Cardiac muscle cell (in vitro differentiated cells and primary cell): ENCODE results near the gene CHRD. TPM values are rescaled to one million over a fixed set of nuclear protein-coding genes. Genes with fewer than 3 reads are reported as not detected.

Experiments
- DNase-seq, 2 donors: peaks; one replicate each; pipeline versions ENCODE4 v3.0.0 to v3.0.0-alpha.2; 2010 to 2017; ENCODE audit warnings: low read depth in 1 of 2, low spot score in 1 of 2
- H3K27ac ChIP-seq: fragments of 200-600 bp; sonication (generic); 2 replicates; pipeline ENCODE4 v1.5.1; 2016
- H3K27me3 ChIP-seq: fragments of 200-600 bp; sonication (generic); 2 replicates; pipeline ENCODE4 v1.6.0; 2016; ENCODE audit warnings: control low read depth
- H3K36me3 ChIP-seq: fragments of 200-600 bp; sonication (generic); 2 replicates; pipeline ENCODE4 v1.5.1; 2016; ENCODE audit warnings: control low read depth
- H3K4me1 ChIP-seq: fragments of 200-600 bp; sonication (generic); 2 replicates; pipeline ENCODE4 v1.8.1; 2017; ENCODE audit warnings: low read depth, mild to moderate bottlenecking, mixed run types
- H3K4me3 ChIP-seq: fragments of 200-600 bp; sonication (generic); 2 replicates; pipeline ENCODE4 v1.5.1; 2016; ENCODE audit warnings: mild to moderate bottlenecking
- H3K9me3 ChIP-seq: fragments of 200-600 bp; sonication (generic); 2 replicates; pipeline ENCODE4 v1.5.1; 2017; ENCODE audit warnings: low read depth, mild to moderate bottlenecking, control low read depth
- polyA plus RNA-seq: library from polyadenylated mRNA; unstranded; fragments of >200 nt; fragmentation: Nextera tagmentation; extraction: Ambion mirVana; gene quantifications from 2 replicates; pipeline ENCODE4 v1.2.1, GENCODE V29; 2016
- total RNA-seq: library from RNA; depleted of rRNA; stranded (reverse); fragments of >200 nt; gene quantifications from 2 replicates; pipeline ENCODE4 v1.2.3, GENCODE V29; 2016
- TF ChIP-seq, protein P1 (sequence below): IDR thresholded peaks from 2 replicates; pipeline ENCODE4 v1.5.1; 2012; ENCODE audit warnings: low read depth, mild to moderate bottlenecking, low read length

CHRD gene
- total and polyA plus RNA-seq, 2 experiments from 2014 or later, result 10.8 to 33.0 TPM

DNA sequence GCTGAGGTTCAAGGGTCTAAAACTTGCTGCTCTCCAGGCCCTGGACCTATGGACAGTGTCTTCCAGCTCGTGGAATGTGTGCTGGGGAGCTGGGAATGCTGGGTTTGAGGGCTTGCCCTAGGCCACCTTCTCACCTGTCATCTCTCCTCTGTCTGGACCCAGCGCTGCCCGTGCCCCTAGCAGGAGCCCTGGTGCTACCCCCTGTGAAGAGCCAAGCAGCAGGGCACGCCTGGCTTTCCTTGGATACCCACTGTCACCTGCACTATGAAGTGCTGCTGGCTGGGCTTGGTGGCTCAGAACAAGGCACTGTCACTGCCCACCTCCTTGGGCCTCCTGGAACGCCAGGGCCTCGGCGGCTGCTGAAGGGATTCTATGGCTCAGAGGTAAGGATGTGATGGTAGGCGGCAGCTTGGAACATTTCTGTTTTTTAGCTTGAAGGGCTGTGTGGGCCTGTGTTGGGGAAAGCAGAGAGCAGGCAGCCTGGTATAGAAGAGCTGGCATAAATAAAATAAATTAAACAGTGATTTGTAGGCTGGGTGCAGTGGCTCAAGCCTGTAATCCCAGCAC is 5.1 kb downstream of the CHRD start:
- H3K27me3 ChIP-seq, result peaks cover 14% of the 10 kb centered on the region
- no peaks in the 10 kb centered on the region for H3K36me3 ChIP-seq
- H3K4me3 ChIP-seq, result no peak overlapping the region
- TF ChIP-seq, protein P1, sequence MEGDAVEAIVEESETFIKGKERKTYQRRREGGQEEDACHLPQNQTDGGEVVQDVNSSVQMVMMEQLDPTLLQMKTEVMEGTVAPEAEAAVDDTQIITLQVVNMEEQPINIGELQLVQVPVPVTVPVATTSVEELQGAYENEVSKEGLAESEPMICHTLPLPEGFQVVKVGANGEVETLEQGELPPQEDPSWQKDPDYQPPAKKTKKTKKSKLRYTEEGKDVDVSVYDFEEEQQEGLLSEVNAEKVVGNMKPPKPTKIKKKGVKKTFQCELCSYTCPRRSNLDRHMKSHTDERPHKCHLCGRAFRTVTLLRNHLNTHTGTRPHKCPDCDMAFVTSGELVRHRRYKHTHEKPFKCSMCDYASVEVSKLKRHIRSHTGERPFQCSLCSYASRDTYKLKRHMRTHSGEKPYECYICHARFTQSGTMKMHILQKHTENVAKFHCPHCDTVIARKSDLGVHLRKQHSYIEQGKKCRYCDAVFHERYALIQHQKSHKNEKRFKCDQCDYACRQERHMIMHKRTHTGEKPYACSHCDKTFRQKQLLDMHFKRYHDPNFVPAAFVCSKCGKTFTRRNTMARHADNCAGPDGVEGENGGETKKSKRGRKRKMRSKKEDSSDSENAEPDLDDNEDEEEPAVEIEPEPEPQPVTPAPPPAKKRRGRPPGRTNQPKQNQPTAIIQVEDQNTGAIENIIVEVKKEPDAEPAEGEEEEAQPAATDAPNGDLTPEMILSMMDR, result no peak
- peaks cover 5% of the 10 kb centered on the region for H3K4me1 ChIP-seq
- DNase-seq, result no peak
- no peak overlapping the region for H3K27ac ChIP-seq
- H3K9me3 ChIP-seq, result no peaks in the 10 kb centered on the region

DNA sequence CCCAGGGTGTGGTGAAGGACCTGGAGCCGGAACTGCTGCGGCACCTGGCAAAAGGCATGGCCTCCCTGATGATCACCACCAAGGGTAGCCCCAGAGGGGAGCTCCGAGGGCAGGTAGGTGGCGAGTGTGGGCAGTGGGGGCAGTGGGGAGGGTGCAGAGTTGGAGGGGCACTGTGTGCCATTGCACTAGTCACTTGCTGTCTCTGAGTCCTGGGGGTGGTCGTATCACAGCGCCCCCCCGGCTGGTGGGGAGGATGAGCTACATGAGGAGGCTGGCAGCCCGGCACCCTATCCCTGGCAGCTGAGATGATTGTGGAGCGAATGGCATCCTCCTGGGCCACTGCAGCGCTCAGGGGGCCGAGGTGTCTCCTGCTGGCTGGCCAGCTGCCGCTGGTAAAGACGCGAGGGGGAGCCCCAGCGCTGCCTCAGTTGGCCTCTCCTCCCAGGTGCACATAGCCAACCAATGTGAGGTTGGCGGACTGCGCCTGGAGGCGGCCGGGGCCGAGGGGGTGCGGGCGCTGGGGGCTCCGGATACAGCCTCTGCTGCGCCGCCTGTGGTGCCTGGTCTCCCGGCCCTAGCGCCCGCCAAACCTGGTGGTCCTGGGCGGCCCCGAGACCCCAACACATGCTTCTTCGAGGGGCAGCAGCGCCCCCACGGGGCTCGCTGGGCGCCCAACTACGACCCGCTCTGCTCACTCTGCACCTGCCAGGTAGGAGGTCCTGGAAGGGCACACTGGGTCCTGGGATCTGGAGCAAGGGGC is 6.4 kb downstream of the CHRD start:
- no peak overlapping the region for H3K27ac ChIP-seq
- peaks cover 6% of the 10 kb centered on the region for H3K27me3 ChIP-seq
- H3K36me3 ChIP-seq, result no peaks in the 10 kb centered on the region
- peaks cover 5% of the 10 kb centered on the region for H3K4me1 ChIP-seq
- no peaks in the 10 kb centered on the region for H3K9me3 ChIP-seq
- TF ChIP-seq, protein P1, result no peak
- DNase-seq, result no peak
- no peak overlapping the region for H3K4me3 ChIP-seq

DNA sequence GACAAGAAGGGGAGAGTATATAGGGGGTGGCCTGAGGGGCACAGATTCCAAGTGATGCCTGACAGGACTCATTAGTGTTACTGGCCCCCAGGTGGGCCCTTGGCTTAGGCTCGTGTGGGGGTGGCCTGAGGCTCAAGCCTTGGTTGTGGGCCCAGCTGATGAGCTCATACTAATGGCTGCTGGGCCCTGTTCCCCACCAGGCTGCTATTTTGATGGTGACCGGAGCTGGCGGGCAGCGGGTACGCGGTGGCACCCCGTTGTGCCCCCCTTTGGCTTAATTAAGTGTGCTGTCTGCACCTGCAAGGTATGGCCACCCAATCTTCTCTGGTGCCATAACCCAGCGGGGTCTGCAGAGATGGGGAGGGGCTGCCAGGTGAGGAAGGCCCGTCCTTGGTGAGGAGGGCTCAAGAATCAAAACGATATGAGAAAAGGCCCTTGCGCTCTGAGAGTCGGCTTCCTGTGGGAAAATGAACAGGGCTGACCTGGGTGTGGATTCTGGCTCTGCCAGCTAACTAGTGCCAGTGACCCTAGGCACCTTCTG is 7.4 kb downstream of the CHRD start:
- Histone ChIP-seq H3K4me3 (no peak overlapping the region), H3K36me3 (no peaks in the 10 kb centered on the region), H3K27ac (no peak overlapping the region), H3K9me3 (no peaks in the 10 kb centered on the region), H3K4me1 (peaks cover 5% of the 10 kb centered on the region), H3K27me3 (no peaks in the 10 kb centered on the region)
- no peak for DNase-seq
- TF ChIP-seq, protein P1, result no peak

DNA sequence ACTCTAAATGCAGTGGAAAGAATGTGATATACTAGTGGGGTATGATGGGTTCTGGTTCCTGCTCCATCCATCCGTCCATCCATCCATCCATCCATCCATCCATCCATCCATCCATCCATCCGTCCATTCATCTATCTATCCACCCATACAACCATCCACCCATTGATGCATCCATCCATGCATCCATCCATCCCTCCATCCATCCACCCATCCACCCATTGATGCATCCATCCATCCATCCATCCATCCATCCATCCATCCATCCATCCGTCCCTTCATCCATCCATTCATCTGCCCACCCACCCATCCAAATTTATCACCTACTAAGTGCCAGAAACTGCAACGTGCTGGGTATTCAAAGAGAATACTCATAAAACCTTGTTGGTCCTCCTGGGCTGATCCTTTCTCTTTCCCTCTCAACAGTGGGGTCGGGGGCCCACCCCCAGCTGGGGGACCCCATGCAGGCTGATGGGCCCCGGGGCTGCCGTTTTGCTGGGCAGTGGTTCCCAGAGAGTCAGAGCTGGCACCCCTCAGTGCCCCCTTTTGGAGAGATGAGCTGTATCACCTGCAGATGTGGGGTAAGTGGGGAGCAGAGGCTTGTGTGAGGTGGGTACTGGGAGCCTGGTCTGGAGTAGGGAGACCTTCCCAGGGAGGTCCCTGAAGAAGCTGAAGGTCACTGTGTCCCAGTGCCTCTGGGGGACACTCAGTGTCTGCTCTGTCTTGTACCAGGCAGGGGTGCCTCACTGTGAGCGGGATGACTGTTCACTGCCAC is 8.5 kb downstream of the CHRD start:
- Histone ChIP-seq H3K36me3 (no peaks in the 10 kb centered on the region), H3K27me3 (no peaks in the 10 kb centered on the region), H3K9me3 (no peaks in the 10 kb centered on the region), H3K4me3 (no peak overlapping the region), H3K27ac (no peak overlapping the region), H3K4me1 (peaks cover 5% of the 10 kb centered on the region)
- TF ChIP-seq, protein P1, result no peak
- no peak for DNase-seq

DNA sequence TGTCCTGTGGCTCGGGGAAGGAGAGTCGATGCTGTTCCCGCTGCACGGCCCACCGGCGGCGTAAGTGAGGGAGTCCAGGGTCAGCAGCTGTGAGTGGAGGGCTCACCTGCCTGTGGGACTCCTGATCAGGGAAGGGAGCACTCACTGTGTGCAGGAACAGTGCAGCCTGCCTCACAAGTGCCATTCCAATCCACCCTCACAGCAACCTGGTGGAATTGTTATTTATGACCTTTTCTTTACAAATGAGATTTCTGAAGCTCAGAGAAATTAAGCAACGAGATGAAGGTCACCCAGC is 9.0 kb downstream of the CHRD start:
- H3K4me1 ChIP-seq, result peaks cover 5% of the 10 kb centered on the region
- no peak overlapping the region for H3K27ac ChIP-seq
- DNase-seq, result no peak
- TF ChIP-seq, protein P1, result no peak
- no peaks in the 10 kb centered on the region for H3K36me3 ChIP-seq
- H3K9me3 ChIP-seq, result no peaks in the 10 kb centered on the region
- no peak overlapping the region for H3K4me3 ChIP-seq
- no peaks in the 10 kb centered on the region for H3K27me3 ChIP-seq
